GM18499 (cell line): ENCODE measurements around the gene CCDC150.
"Not testable (repeated sequence)": the region's sequence is repeated elsewhere in the genome, so short reads cannot be mapped to it uniquely, and the experiment has no call there.

Experiments used
- ATAC-seq: cut with Tn5 transposase; IDR thresholded peaks from one replicate; pipeline ENCODE4 v1.9.1; 2021; ENCODE audit warnings: moderate number of reproducible peaks; ENCODE audit not compliant: insufficient read depth, unreplicated experiment

Gene CCDC150

DNA sequence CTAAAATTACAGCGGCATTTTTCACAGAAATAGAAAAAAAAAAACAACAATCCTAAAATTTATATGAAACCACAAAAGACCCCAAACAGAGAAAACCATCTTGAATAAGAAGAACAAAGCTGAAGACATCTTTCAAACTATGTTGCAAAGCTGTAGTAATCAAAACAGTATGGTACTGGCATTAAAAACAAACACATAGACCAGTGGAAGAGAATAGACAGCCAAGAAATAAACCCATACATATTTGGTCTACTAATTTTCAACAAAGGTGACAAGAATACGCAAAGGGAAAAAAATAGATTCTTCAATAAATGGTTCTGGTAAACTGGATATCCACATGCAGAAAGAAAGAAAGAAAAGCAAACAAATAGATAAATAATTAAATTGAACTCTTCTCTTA lies 9.0 kb upstream of the CCDC150 start:
- ATAC-seq = no peak

GRCh38 chr2:196635156-196635555 lies 4.4 kb upstream of the CCDC150 start:
- ATAC-seq = no peak

DNA sequence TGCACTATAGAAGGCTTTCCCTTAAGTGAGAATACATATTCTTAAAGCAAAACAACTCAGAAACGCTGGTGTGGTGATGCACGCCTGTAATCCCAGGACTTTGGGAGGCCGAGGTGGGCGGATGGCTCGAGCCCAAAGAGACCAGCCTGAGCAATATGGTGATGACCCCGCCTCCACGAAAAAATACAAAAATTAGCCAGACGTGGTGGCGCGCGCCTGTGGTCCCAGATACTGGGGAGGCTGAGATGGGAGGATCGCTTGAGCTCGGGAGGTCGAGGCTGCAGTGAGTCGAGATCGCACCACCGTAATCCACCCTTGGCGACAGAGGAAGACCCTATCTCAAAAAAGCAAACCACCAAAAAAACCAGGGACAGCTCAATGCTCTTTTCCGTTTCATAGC lies 750 bp upstream of the CCDC150 start:
- ATAC-seq = no peak

GRCh38 chr2:196640031-196640548 lies 575 bp downstream of the CCDC150 start:
- ATAC-seq = no peak

GRCh38 chr2:196649202-196649601 lies 9.7 kb downstream of the CCDC150 start:
- ATAC-seq = no peak

- no peak for ATAC-seq
Measured at GRCh38 chr2:196651387-196652094, 12.0 kb downstream of the CCDC150 start.

DNA sequence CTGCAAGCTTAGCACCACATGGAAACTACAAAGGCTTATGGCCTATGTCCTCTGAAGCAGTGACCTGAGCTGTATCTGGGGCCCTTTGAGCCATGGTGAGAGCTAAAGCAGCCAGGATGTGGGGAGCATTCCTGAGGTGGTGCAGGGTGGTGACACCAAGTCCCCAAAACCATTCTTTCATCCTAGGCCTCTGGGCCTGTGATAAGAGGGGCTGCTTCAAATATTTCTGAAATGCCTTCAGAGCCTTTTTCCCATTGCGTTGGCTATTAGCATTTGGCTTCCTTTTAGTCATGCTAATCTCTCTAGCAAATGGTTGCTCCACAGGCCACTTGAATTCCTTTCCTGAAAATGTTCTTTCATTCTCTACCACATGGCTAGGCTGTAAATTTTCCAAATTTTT lies 13.4 kb downstream of the CCDC150 start:
- no peak for ATAC-seq

DNA sequence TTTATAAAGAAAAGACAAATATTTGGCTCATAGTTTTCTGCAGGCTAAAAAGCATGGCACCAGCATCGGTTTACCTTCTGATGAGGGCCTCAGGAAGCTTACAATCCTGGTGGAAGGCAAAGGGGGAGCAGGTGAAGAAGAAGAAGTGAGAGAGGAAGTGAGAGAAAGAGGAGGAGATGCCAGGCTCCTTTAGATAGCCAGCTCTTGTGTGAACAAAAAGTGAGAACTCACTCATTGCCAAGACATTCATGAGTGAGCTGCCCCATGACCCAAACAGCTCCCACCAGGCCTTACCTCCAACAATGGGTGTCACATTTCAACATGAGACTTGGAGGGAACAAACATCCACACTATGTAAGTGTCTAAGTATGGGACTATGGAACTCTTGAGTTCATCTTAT lies 14.3 kb downstream of the CCDC150 start:
- ATAC-seq = no peak

DNA sequence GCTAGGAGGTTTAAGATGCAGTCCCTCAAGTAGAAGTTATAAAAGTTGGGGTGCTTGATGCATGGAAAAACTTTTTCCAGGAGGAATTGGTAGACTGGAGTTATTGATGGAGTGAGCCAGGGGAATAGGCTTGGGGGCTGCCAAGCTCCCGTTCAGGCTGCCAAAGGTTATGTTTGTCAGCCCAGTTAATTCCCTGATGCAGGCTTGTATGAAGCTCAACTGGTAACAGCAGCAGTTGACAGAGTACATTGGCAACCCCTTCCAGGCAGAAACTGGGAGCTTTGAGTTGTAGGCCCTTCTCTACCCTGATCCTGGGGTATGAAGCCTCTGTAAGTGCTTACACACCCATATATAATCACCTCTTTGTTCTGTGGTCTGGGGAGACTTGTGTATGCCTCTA lies 16.2 kb downstream of the CCDC150 start:
- ATAC-seq = no peak

- ATAC-seq = no peak
Measured at GRCh38 chr2:196657333-196657732, 17.8 kb downstream of the CCDC150 start.

GRCh38 chr2:196659844-196660243 lies 20.3 kb downstream of the CCDC150 start:
- ATAC-seq = no peak

GRCh38 chr2:196660244-196660643 lies 20.7 kb downstream of the CCDC150 start:
- ATAC-seq = no peak

GRCh38 chr2:196670342-196670741 lies 30.8 kb downstream of the CCDC150 start:
- ATAC-seq = no peak

DNA sequence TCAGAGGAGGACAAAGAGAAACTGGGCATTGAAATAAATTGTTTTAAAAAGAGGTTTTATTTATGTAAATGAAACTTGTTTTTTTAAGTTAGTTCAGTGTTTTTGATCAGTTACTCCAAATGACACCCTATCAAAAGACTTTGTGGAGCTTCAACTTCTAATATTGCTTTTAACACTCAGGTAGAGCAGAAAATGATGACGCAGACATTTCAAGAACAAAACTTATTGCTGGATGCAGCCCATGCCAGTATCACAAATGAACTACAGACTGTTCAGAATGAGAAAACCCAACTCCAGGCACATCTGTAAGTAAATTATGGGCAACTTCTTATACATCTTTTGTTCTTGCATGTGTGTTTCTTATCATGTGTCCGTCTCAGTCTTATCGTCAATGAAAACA lies 36.4 kb downstream of the CCDC150 start:
- ATAC-seq = no peak

GRCh38 chr2:196677404-196677803 lies 37.9 kb downstream of the CCDC150 start:
- no peak for ATAC-seq

- ATAC-seq = no peak
Measured at GRCh38 chr2:196679368-196679767, 39.9 kb downstream of the CCDC150 start.

- ATAC-seq = no peak
Measured at GRCh38 chr2:196681510-196681909, 42.0 kb downstream of the CCDC150 start.

DNA sequence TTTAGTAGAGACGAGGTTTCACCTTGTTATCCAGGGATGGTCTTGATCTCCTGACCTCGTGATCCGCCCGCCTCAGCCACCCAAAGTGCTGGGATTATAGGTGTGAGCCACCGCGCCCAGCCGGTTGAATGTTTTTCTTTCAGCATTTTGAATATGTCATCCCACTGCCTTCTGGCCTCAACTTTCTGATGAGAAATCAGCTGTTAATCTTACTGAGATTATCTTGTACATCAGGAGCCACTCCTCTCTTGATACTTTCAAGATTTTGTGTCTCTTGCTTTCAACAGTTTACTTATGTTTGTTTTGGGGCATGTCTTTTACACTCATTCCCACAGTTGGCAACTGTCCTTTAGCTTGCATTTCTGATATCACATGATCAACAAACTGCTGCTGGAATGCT lies 46.3 kb downstream of the CCDC150 start:
- ATAC-seq = no peak

- not testable (repeated sequence) for ATAC-seq
Measured at GRCh38 chr2:196686737-196687136, 47.2 kb downstream of the CCDC150 start.

- no peak for ATAC-seq
Measured at GRCh38 chr2:196696423-196697079, 57.0 kb downstream of the CCDC150 start.

- no peak for ATAC-seq
Measured at GRCh38 chr2:196697825-196698224, 58.3 kb downstream of the CCDC150 start.

- ATAC-seq = no peak
Measured at GRCh38 chr2:196702641-196703040, 63.1 kb downstream of the CCDC150 start.
